ENCODE results near the gene TRABD2B.

DNA sequence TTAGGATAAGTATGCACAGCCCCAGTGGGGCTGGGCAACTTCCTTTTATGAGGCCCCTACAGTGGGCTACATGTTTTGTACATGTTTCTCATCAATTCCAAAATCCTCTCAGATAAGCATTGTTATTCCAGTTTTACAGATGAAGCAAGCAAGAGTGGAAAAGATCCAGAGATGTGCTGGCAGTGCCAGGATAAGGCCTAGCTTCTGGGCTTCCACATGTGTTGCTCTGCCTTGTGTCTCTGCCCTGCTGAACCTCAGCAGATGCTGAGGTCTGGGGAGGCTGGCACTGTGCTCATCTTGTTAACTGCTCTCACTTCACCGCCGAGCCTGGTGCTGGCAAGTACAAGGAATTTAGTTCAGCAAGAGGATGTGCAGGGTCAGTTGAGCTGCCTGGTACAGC, 202.1 kb downstream of the TRABD2B start:
- TF ChIP-seq, protein P1, sequence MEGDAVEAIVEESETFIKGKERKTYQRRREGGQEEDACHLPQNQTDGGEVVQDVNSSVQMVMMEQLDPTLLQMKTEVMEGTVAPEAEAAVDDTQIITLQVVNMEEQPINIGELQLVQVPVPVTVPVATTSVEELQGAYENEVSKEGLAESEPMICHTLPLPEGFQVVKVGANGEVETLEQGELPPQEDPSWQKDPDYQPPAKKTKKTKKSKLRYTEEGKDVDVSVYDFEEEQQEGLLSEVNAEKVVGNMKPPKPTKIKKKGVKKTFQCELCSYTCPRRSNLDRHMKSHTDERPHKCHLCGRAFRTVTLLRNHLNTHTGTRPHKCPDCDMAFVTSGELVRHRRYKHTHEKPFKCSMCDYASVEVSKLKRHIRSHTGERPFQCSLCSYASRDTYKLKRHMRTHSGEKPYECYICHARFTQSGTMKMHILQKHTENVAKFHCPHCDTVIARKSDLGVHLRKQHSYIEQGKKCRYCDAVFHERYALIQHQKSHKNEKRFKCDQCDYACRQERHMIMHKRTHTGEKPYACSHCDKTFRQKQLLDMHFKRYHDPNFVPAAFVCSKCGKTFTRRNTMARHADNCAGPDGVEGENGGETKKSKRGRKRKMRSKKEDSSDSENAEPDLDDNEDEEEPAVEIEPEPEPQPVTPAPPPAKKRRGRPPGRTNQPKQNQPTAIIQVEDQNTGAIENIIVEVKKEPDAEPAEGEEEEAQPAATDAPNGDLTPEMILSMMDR (IDR thresholded peaks at IDR 0.05; ENCODE audit: extremely low read depth in 1 of 2, insufficient read depth in 1 of 2, low read depth in 1 of 2, low read length in 2 of 2): no peak
- TF ChIP-seq MYC (IDR thresholded peaks at IDR 0.05; ENCODE audit: low read depth, low read length): no peak
- TF ChIP-seq POLR2AphosphoS5 (IDR thresholded peaks at IDR 0.05; ENCODE audit: insufficient read depth, low read depth, low read length): no peak
- no peak for TF ChIP-seq GATA2 (IDR thresholded peaks at IDR 0.05; ENCODE audit: insufficient read depth, insufficient read length, low read depth, low read length)
- no peak for TF ChIP-seq POLR2A (IDR thresholded peaks at IDR 0.05; ENCODE audit: low read depth, low read length)
- TF ChIP-seq EZH2 (IDR thresholded peaks at IDR 0.05; ENCODE audit: borderline replicate concordance, low read depth, low read length, severe bottlenecking): no peak
- TF ChIP-seq, protein P2, sequence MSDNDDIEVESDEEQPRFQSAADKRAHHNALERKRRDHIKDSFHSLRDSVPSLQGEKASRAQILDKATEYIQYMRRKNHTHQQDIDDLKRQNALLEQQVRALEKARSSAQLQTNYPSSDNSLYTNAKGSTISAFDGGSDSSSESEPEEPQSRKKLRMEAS (IDR thresholded peaks at IDR 0.05; ENCODE audit: insufficient read depth, insufficient read length): no peak
- TF ChIP-seq JUN (IDR thresholded peaks at IDR 0.05; ENCODE audit: borderline replicate concordance, insufficient read depth, insufficient read length, low read depth): no peak
